Effector memory CD8-positive, alpha-beta T cell (primary cell): Measurements from ENCODE around the gene TFAP2B.

Experiments used
- ATAC-seq: fragments of 150-1000 bp; cut with Tn5 transposase; replicated peaks from 2 replicates; pipeline ENCODE4 v1.10.0; 2021; ENCODE audit warnings: mild to moderate bottlenecking, moderate library complexity
- DNase-seq, 3 experiments: peaks; one replicate each; pipeline ENCODE4 v3.0.0; 2021
- H3K27ac Mint-ChIP-seq, 2 donors: one replicate each; pipeline ENCODE4 v1.8.0; 2022; ENCODE audit warnings: mild to moderate bottlenecking in 2 of 2, mixed read lengths in 2 of 2, moderate library complexity in 2 of 2
- H3K27me3 Mint-ChIP-seq, 2 donors: one replicate each; pipeline ENCODE4 v1.8.0; 2022; ENCODE audit warnings: mixed read lengths in 2 of 2
- H3K36me3 Mint-ChIP-seq: one replicate; pipeline ENCODE4 v1.8.0; 2022; ENCODE audit warnings: mild to moderate bottlenecking, moderate library complexity, mixed read lengths; ENCODE audit not compliant: insufficient read depth
- H3K4me1 Mint-ChIP-seq, 2 donors: one replicate each; pipeline ENCODE4 v1.8.0; 2022; ENCODE audit warnings: low read depth in 2 of 2, mixed read lengths in 2 of 2
- H3K4me3 Mint-ChIP-seq, 2 donors: one replicate each; pipeline ENCODE4 v1.8.0; 2022; ENCODE audit warnings: mild to moderate bottlenecking in 2 of 2, mixed read lengths in 2 of 2, moderate library complexity in 2 of 2
- H3K9me3 Mint-ChIP-seq, 2 donors: one replicate each; pipeline ENCODE4 v1.8.0; 2022; ENCODE audit warnings: mixed read lengths in 2 of 2
- total RNA-seq, 9 experiments: gene quantifications; one replicate each; lab custom pipeline; 2026; lab: John Stamatoyannopoulos, UW

Gene TFAP2B
- total RNA-seq = 0 to 0.11 (median 0) reads per million in 9 experiments

GRCh38 chr6:50818673-50819072 lies at the start of gene TFAP2B:
Gene TFAP2B (plus strand): TSS chr6:50818871. CDS start chr6:50818892, 21 bp downstream.
- peaks cover 66 to 77% of the 10 kb centered on the region in 2 donors for H3K27me3 Mint-ChIP-seq
- H3K4me1 Mint-ChIP-seq = peaks cover 2 to 14% of the 10 kb centered on the region in 2 donors
- H3K9me3 Mint-ChIP-seq = peaks cover 0 to 2% of the 10 kb centered on the region in 2 donors
- H3K27ac Mint-ChIP-seq = no peak within 1 kb of the TSS
- no peaks in the 10 kb centered on the region for H3K36me3 Mint-ChIP-seq
- ATAC-seq (no peak), DNase-seq (no peak)
- H3K4me3 Mint-ChIP-seq = no peak within 1 kb of the TSS

GRCh38 chr6:50778696-50779095 lies 40.0 kb upstream of the TFAP2B start:
- H3K4me1 Mint-ChIP-seq = no peaks in the 10 kb centered on the region
- no peaks in the 10 kb centered on the region for H3K36me3 Mint-ChIP-seq
- H3K4me3 Mint-ChIP-seq = no peak overlapping the region
- H3K9me3 Mint-ChIP-seq = peaks cover 8 to 16% of the 10 kb centered on the region in 2 donors
- no peaks in the 10 kb centered on the region for H3K27me3 Mint-ChIP-seq
- H3K27ac Mint-ChIP-seq = no peak overlapping the region
- DNase-seq (no peak), ATAC-seq (no peak)

GRCh38 chr6:50780382-50780781 lies 38.3 kb upstream of the TFAP2B start:
- H3K4me3 Mint-ChIP-seq = no peak overlapping the region
- no peaks in the 10 kb centered on the region for H3K36me3 Mint-ChIP-seq
- no peaks in the 10 kb centered on the region for H3K27me3 Mint-ChIP-seq
- DNase-seq (no peak), ATAC-seq (no peak)
- H3K4me1 Mint-ChIP-seq = no peaks in the 10 kb centered on the region
- H3K27ac Mint-ChIP-seq = no peak overlapping the region
- H3K9me3 Mint-ChIP-seq = peaks cover 8 to 14% of the 10 kb centered on the region in 2 donors

- Mint-ChIP-seq H3K27ac (no peak overlapping the region), H3K4me3 (no peak overlapping the region), H3K9me3 (peaks cover 5 to 13% of the 10 kb centered on the region in 2 donors), H3K36me3 (no peaks in the 10 kb centered on the region), H3K27me3 (no peaks in the 10 kb centered on the region), H3K4me1 (no peaks in the 10 kb centered on the region)
- DNase-seq (no peak), ATAC-seq (no peak)
Measured at GRCh38 chr6:50785921-50786320, 32.8 kb upstream of the TFAP2B start.

- peaks cover 0 to 5% of the 10 kb centered on the region in 2 donors for H3K9me3 Mint-ChIP-seq
- ATAC-seq (no peak), DNase-seq (no peak)
- H3K4me3 Mint-ChIP-seq = no peak overlapping the region
- no peak overlapping the region for H3K27ac Mint-ChIP-seq
- H3K27me3 Mint-ChIP-seq = no peaks in the 10 kb centered on the region
- peaks cover 3% of the 10 kb centered on the region for H3K36me3 Mint-ChIP-seq
- no peaks in the 10 kb centered on the region for H3K4me1 Mint-ChIP-seq
Measured at GRCh38 chr6:50791900-50792508, 26.7 kb upstream of the TFAP2B start.

GRCh38 chr6:50792771-50793170 lies 25.9 kb upstream of the TFAP2B start:
- Mint-ChIP-seq H3K36me3 (peaks cover 3% of the 10 kb centered on the region), H3K27ac (no peak overlapping the region), H3K9me3 (peaks cover 0 to 4% of the 10 kb centered on the region in 2 donors), H3K27me3 (no peaks in the 10 kb centered on the region), H3K4me1 (no peaks in the 10 kb centered on the region), H3K4me3 (no peak overlapping the region)
- ATAC-seq (no peak), DNase-seq (no peak)

GRCh38 chr6:50795574-50795973 lies 23.1 kb upstream of the TFAP2B start:
- no peaks in the 10 kb centered on the region for H3K27me3 Mint-ChIP-seq
- H3K27ac Mint-ChIP-seq = no peak overlapping the region
- peaks cover 0 to 4% of the 10 kb centered on the region in 2 donors for H3K9me3 Mint-ChIP-seq
- H3K36me3 Mint-ChIP-seq = peaks cover 3% of the 10 kb centered on the region
- ATAC-seq = no peak
- no peaks in the 10 kb centered on the region for H3K4me1 Mint-ChIP-seq
- no peak overlapping the region for H3K4me3 Mint-ChIP-seq
- no peak for DNase-seq

- no peaks in the 10 kb centered on the region for H3K4me1 Mint-ChIP-seq
- H3K27me3 Mint-ChIP-seq = no peaks in the 10 kb centered on the region
- H3K9me3 Mint-ChIP-seq = peaks cover 0 to 2% of the 10 kb centered on the region in 2 donors
- no peak overlapping the region for H3K27ac Mint-ChIP-seq
- no peak overlapping the region for H3K4me3 Mint-ChIP-seq
- H3K36me3 Mint-ChIP-seq = no peaks in the 10 kb centered on the region
- DNase-seq (no peak), ATAC-seq (no peak)
Measured at GRCh38 chr6:50804283-50804682, 14.4 kb upstream of the TFAP2B start.

GRCh38 chr6:50807035-50807434 lies 11.6 kb upstream of the TFAP2B start:
- H3K27me3 Mint-ChIP-seq = no peaks in the 10 kb centered on the region
- DNase-seq = no peak

GRCh38 chr6:50815436-50816114 lies 3.1 kb upstream of the TFAP2B start:
- Mint-ChIP-seq H3K4me1 (peaks cover 2 to 12% of the 10 kb centered on the region in 2 donors), H3K27me3 (peaks cover 40 to 47% of the 10 kb centered on the region in 2 donors), H3K27ac (peak overlapping the region in 1 of 2 donors; percentile 65), H3K9me3 (no peaks in the 10 kb centered on the region), H3K4me3 (peak overlapping the region; percentile 58 to 64), H3K36me3 (no peaks in the 10 kb centered on the region)
- DNase-seq = no peak
- no peak for ATAC-seq

More at GRCh38 chr6:50807035-50807434, 11.6 kb upstream of the TFAP2B start:
- H3K36me3 Mint-ChIP-seq = no peaks in the 10 kb centered on the region
- no peak for ATAC-seq
- no peak overlapping the region for H3K27ac Mint-ChIP-seq
- peaks cover 0 to 2% of the 10 kb centered on the region in 2 donors for H3K9me3 Mint-ChIP-seq
- H3K4me1 Mint-ChIP-seq = no peaks in the 10 kb centered on the region
- no peak overlapping the region for H3K4me3 Mint-ChIP-seq

GRCh38 chr6:50816115-50816675 lies 2.5 kb upstream of the TFAP2B start:
- H3K4me3 Mint-ChIP-seq = peak overlapping the region; percentile 58 to 64
- peaks cover 46 to 53% of the 10 kb centered on the region in 2 donors for H3K27me3 Mint-ChIP-seq
- H3K4me1 Mint-ChIP-seq = peaks cover 2 to 14% of the 10 kb centered on the region in 2 donors
- ATAC-seq = no peak
- DNase-seq = peak in 2 of 3 experiments; percentile 3 to 7
- no peaks in the 10 kb centered on the region for H3K9me3 Mint-ChIP-seq
- no peaks in the 10 kb centered on the region for H3K36me3 Mint-ChIP-seq
- peak overlapping the region in 1 of 2 donors; percentile 65 for H3K27ac Mint-ChIP-seq

GRCh38 chr6:50816947-50817645 lies 1.6 kb upstream of the TFAP2B start:
- no peak for ATAC-seq
- no peak overlapping the region for H3K27ac Mint-ChIP-seq
- H3K36me3 Mint-ChIP-seq = no peaks in the 10 kb centered on the region
- H3K4me3 Mint-ChIP-seq = no peak overlapping the region
- H3K27me3 Mint-ChIP-seq = peaks cover 55 to 62% of the 10 kb centered on the region in 2 donors
- no peak for DNase-seq
- H3K4me1 Mint-ChIP-seq = peaks cover 2 to 14% of the 10 kb centered on the region in 2 donors
- no peaks in the 10 kb centered on the region for H3K9me3 Mint-ChIP-seq

- Mint-ChIP-seq H3K27ac (no peak overlapping the region), H3K4me3 (no peak overlapping the region), H3K9me3 (no peaks in the 10 kb centered on the region), H3K36me3 (no peaks in the 10 kb centered on the region), H3K4me1 (peaks cover 2 to 14% of the 10 kb centered on the region in 2 donors), H3K27me3 (peaks cover 59 to 67% of the 10 kb centered on the region in 2 donors)
- DNase-seq = no peak
- no peak for ATAC-seq
Measured at GRCh38 chr6:50817646-50817950, 1.1 kb upstream of the TFAP2B start.
